Fibroblast of lung (primary cell): Measurements from ENCODE around the gene MPRIP. TPM values are rescaled to one million over a fixed set of nuclear protein-coding genes. Genes with fewer than 3 reads are reported as not detected.

ENCODE experiments used
- DNase-seq, 2 donors: peaks; one replicate each; pipeline versions ENCODE4 v3.0.0 to v3.0.0-alpha.2; 2010; ENCODE audit warnings: low read depth in 2 of 2
- H2AFZ ChIP-seq: 2 replicates; pipeline ENCODE4 v1.5.1; 2012; ENCODE audit warnings: low read length, control low read depth, inconsistent platforms
- H3K27ac ChIP-seq: 2 replicates; pipeline ENCODE4 v1.5.1; 2011; ENCODE audit warnings: low read length, control low read depth; ENCODE audit not compliant: insufficient read depth
- H3K27me3 ChIP-seq: 2 replicates; pipeline ENCODE4 v1.5.1; 2011; ENCODE audit warnings: mild to moderate bottlenecking, low read length; ENCODE audit not compliant: control insufficient read depth, insufficient read depth
- H3K36me3 ChIP-seq: 2 replicates; pipeline ENCODE4 v1.5.1; 2011; ENCODE audit warnings: low read length; ENCODE audit not compliant: control insufficient read depth, insufficient read depth
- H3K4me1 ChIP-seq: 2 replicates; pipeline ENCODE4 v1.5.1; 2011; ENCODE audit warnings: low read length; ENCODE audit not compliant: control insufficient read depth, insufficient read depth; ENCODE audit errors: extremely low read depth
- H3K4me2 ChIP-seq: 2 replicates; pipeline ENCODE4 v1.5.1; 2011; ENCODE audit warnings: low read length, control low read depth; ENCODE audit not compliant: insufficient read depth; ENCODE audit errors: extremely low read depth
- H3K4me3 ChIP-seq, 4 experiments: fragments of 200-600 bp in 1 of 4; sonication (generic) in 1 of 4; replicated peaks in 1 of 4; 2 replicates each; pipeline ENCODE4 v1.5.1; 2011 to 2016; ENCODE audit warnings: low read length in 4 of 4, low read depth in 3 of 4, mild to moderate bottlenecking in 3 of 4, control low read depth in 2 of 4, inconsistent platforms in 1 of 4, mixed read lengths in 1 of 4; ENCODE audit not compliant: insufficient read depth in 1 of 4; ENCODE audit errors: control extremely low read depth in 1 of 4
- H3K79me2 ChIP-seq: 2 replicates; pipeline ENCODE4 v1.5.1; 2012; ENCODE audit warnings: mild to moderate bottlenecking, low read length, inconsistent platforms; ENCODE audit not compliant: control insufficient read depth, insufficient read depth
- H3K9ac ChIP-seq: 2 replicates; pipeline ENCODE4 v1.5.1; 2011; ENCODE audit warnings: mild to moderate bottlenecking, low read length, control low read depth; ENCODE audit not compliant: insufficient read depth
- H3K9me3 ChIP-seq: 2 replicates; pipeline ENCODE4 v1.5.1; 2012; ENCODE audit warnings: low read depth, low read length; ENCODE audit not compliant: control insufficient read depth, insufficient read depth
- H4K20me1 ChIP-seq: 2 replicates; pipeline ENCODE4 v1.5.1; 2011; ENCODE audit warnings: low read length; ENCODE audit not compliant: control insufficient read depth, insufficient read depth; ENCODE audit errors: extremely low read depth
- CTCF ChIP-seq, 2 donors: IDR thresholded peaks in 1 of 2; conservative IDR thresholded peaks in 1 of 2; 1 replicate in 1 of 2; 2 replicates in 1 of 2; pipeline ENCODE4 v1.5.1; 2011 to 2012; ENCODE audit warnings: low read length in 2 of 2, control low read depth in 1 of 2, inconsistent platforms in 1 of 2, low read depth in 1 of 2, mild to moderate bottlenecking in 1 of 2
- EZH2 ChIP-seq: IDR thresholded peaks from 2 replicates; pipeline ENCODE4 v1.5.1; 2012; ENCODE audit warnings: low read length, control low read depth, mild to moderate bottlenecking; ENCODE audit errors: missing control alignments
- polyA plus RNA-seq, 2 donors: library from polyadenylated mRNA; depleted of rRNA in 1 of 2; stranded (reverse) in 1 of 2; unstranded in 1 of 2; fragments of >200 nt; gene quantifications; 2 replicates each; pipeline ENCODE4 v1.2.1, GENCODE V29; 2011 to 2012; ENCODE audit warnings: missing spikeins in 1 of 2
- total RNA-seq: library from RNA; depleted of rRNA; stranded (reverse); fragments of >200 nt; gene quantifications from 2 replicates; pipeline ENCODE4 v1.2.1, GENCODE V29; 2014

MPRIP gene
- total and polyA plus RNA-seq, 2 donors (not counting 1 experiment from before 2014, with no cell fraction given), result 104 to 124 TPM

DNA sequence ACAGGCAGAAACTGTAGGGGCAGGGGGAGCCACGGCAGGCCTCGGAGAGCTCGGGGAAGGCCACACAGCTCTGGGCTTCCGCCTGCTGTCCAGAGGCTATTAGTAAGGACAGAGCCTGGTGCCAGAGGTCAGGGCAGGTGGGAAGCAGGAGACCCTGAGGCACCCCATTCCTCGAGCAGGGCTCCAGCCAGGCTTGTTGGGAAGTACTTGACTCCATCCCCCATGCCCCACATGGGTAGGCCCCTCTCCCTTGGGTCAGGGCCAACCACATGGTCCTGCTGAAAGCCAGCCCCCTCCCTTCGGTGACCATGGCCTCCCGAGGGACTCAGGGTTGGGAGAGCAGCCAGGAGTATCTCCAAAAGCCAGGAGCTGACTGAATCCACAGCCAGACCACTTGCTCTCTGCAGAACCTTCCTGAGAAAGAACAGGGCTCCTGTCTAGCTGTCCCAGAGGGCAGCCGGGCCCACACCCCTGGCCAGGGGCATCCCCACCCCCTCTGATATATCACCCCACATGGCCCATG, 17.4 kb upstream of the MPRIP start:
- H3K36me3 ChIP-seq, result no peaks in the 10 kb centered on the region
- H3K27me3 ChIP-seq, result peaks cover 7% of the 10 kb centered on the region
- no peak overlapping the region for H3K4me2 ChIP-seq
- H3K79me2 ChIP-seq, result no peaks in the 10 kb centered on the region
- peaks cover 3% of the 10 kb centered on the region for H3K4me1 ChIP-seq
- no peaks in the 10 kb centered on the region for H3K9me3 ChIP-seq
- no peaks in the 10 kb centered on the region for H4K20me1 ChIP-seq
- DNase-seq, result no peak
- H3K4me3 ChIP-seq, result no peak overlapping the region
- no peak overlapping the region for H3K27ac ChIP-seq
- TF ChIP-seq CTCF (conservative IDR thresholded peaks at IDR 0.05 in 1 of 2, IDR thresholded peaks at IDR 0.05 in 1 of 2; ENCODE audit: low read depth in 1 of 2, low read length in 2 of 2) (no peak), EZH2 (no peak)
- no peak overlapping the region for H3K9ac ChIP-seq
- no peak overlapping the region for H2AFZ ChIP-seq

DNA sequence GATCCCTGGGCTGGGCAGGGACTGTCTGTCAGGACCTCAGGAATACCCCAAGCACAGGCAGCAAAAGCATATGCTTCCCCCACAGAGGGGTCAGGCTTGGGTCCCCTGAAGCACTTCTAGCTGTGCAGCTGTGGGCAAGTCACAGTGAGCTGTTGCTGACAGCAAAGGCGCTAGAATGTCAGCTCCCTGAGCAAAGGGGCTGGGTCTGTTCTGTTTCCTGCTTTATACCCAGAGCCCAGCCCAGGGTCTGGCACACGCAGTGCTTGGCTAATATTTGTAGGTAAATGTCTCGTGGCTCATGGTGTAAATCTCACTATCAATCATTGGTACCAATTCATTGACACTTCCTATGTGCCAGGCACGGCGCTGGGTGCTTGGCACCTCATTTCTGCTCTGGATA, 16.6 kb upstream of the MPRIP start:
- Histone ChIP-seq H3K36me3 (no peaks in the 10 kb centered on the region), H3K4me3 (no peak overlapping the region), H3K9me3 (no peaks in the 10 kb centered on the region), H2AFZ (no peak overlapping the region), H3K27ac (no peak overlapping the region), H3K27me3 (peaks cover 7% of the 10 kb centered on the region), H3K4me1 (peaks cover 3% of the 10 kb centered on the region), H4K20me1 (no peaks in the 10 kb centered on the region), H3K4me2 (no peak overlapping the region), H3K79me2 (no peaks in the 10 kb centered on the region), H3K9ac (no peak overlapping the region)
- TF ChIP-seq EZH2, result no peak
- no peak for TF ChIP-seq CTCF (conservative IDR thresholded peaks at IDR 0.05 in 1 of 2, IDR thresholded peaks at IDR 0.05 in 1 of 2; ENCODE audit: low read depth in 1 of 2, low read length in 2 of 2)
- DNase-seq, result no peak

DNA sequence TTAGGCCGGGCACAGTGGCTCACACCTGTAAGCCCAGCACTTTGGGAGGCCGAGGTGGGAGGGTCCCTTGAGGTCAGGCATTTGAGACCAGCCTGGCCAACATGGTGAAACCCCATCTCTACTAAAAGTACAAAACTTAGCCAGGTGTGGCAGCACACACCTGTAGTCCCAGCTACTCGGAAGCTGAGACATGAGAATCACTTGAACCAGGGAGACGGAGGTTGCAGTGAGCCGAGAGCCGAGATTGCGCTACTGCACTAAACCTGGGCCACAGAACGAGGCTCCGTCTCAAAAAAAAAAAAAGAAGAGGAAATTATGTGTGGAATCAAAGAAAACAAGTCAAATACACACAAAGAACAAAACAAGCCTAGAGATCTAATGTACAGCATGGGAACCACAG, 16.1 kb upstream of the MPRIP start:
- H3K9ac ChIP-seq, result no peak overlapping the region
- no peak overlapping the region for H3K4me2 ChIP-seq
- H3K27ac ChIP-seq, result no peak overlapping the region
- no peak overlapping the region for H2AFZ ChIP-seq
- DNase-seq, result no peak
- H3K9me3 ChIP-seq, result no peaks in the 10 kb centered on the region
- H3K27me3 ChIP-seq, result peaks cover 7% of the 10 kb centered on the region
- H3K36me3 ChIP-seq, result no peaks in the 10 kb centered on the region
- H3K79me2 ChIP-seq, result no peaks in the 10 kb centered on the region
- peaks cover 3% of the 10 kb centered on the region for H3K4me1 ChIP-seq
- TF ChIP-seq EZH2, result no peak
- TF ChIP-seq CTCF (conservative IDR thresholded peaks at IDR 0.05 in 1 of 2, IDR thresholded peaks at IDR 0.05 in 1 of 2; ENCODE audit: low read depth in 1 of 2, low read length in 2 of 2), result no peak
- H4K20me1 ChIP-seq, result no peaks in the 10 kb centered on the region
- H3K4me3 ChIP-seq, result no peak overlapping the region
